ENCODE data around the gene HSF2BP. TPM values are rescaled to one million over a fixed set of nuclear protein-coding genes. Genes with fewer than 3 reads are reported as not detected.

The HSF2BP gene
- total and polyA plus RNA-seq, 2 of the 8 experiments (the other 6 are each of a cell fraction or from before 2014, with no cell fraction given), result 0.51 to 0.93 TPM

DNA sequence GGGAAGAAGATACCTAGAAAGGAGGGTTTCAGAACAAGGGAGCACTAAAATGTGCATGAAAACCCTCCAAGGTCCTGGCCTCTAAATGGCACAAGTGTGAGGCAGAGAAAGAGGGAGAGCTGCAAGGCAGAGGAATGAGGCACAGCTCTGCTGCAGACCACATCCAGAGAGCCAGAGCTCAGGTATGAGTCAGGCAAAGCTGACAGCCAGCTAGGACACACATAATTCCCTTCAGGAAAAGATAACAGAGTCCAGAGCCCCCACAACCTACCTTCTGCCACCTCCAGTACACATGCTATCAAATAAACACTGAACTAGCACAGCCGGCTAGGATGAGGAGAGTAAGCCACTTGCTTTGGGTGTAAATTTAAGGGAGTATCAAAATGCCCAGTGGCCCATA, 62.2 kb downstream of the HSF2BP start (continued):
- no peak for TF ChIP-seq FOSL1 (IDR thresholded peaks at IDR 0.05; ENCODE audit: insufficient read depth, low read depth, low read length)
- TF ChIP-seq EZH2 (IDR thresholded peaks at IDR 0.05; ENCODE audit: low read depth, low read length, severe bottlenecking), result no peak
